Activated T-cell treated with anti-CD3 and anti-CD28 coated beads for 1 hour (primary cell): ENCODE data around the gene CCKAR.
"Not testable (repeated sequence)": the region's sequence is repeated elsewhere in the genome, so short reads cannot be mapped to it uniquely, and the experiment has no call there.

Source experiments
- DNase-seq: peaks from one replicate; pipeline ENCODE4 v3.0.0-alpha.2; 2020; ENCODE audit warnings: low read depth

Gene CCKAR

GRCh38 chr4:26490111-26490959, at the start of gene CCKAR:
Gene CCKAR, minus strand, starts transcription at chr4:26490484. Its CDS starts 217 bp downstream, at chr4:26490267.
- DNase-seq = no peak

- no peak for DNase-seq
These were observed 43.4 kb upstream of the CCKAR start for GRCh38 chr4:26533685-26534084.

DNA sequence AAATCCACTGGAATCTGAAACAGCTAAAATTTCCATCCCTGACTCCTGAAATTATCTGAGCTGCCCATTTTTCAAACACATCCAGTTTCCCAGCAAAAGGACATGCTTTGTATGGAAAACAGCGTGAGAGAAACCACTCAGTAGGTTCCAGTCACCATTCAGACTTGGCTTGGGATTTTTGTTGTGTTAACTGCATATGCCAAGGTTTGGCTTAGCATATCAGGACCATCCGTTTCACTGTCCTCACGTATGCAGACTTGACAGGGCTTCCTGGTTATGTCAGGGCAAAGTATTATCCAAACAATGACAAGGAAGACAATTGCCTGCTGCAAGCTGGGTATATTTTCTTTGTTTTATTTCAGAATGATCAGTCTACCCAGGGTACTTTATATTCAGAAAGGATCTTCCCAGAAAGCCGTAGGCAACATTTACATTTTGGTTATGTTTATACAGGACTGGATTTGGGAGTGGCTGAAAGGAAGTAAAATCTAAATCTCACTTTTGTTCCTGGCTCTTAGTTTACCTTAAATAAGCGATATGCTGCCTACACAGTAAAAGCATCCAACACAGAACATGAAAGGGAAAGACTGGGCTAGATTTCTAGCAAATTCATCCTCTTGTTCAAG, 41.3 kb upstream of the CCKAR start:
- DNase-seq = no peak

- DNase-seq = no peak
These were observed 39.8 kb upstream of the CCKAR start for GRCh38 chr4:26530099-26530498.

DNA sequence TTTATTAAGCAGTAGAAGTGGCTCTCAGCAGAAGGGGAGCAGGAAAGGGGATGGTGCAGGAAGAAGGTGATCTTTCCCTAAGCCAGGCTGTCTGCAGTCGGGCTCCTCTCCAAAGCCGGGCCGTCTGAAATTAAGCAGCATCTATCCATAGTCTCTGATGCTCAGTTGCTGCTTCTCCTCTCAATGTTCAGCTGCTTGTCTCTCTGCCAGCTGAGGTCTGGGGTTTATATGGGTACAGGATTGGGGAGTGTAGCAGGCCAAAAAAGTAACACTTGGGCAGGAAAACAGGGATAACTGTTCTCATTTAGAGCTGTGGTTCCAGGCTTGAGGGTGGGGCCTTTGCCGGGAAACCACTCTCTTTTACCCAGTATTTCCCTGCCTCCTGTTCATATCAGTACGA, 39.2 kb upstream of the CCKAR start:
- no peak for DNase-seq

DNA sequence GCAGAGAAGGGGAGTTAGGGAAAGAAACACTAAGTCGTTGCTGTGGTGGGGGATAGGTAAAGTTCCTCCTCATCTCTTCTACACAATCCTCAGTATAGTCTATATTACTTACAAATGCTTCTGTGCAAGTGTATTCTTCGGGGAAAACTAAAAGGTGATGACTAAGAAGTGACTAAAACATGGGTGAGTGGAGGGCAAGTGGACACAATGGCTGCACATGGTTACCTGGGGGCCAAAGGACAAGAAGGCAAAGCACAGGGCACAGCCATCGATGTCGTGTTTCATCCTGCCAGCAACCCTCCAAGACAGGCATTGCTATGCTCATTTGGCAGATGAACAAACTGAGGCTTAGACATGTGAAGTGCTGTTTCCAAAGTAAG, 35.5 kb upstream of the CCKAR start:
- no peak for DNase-seq

DNA sequence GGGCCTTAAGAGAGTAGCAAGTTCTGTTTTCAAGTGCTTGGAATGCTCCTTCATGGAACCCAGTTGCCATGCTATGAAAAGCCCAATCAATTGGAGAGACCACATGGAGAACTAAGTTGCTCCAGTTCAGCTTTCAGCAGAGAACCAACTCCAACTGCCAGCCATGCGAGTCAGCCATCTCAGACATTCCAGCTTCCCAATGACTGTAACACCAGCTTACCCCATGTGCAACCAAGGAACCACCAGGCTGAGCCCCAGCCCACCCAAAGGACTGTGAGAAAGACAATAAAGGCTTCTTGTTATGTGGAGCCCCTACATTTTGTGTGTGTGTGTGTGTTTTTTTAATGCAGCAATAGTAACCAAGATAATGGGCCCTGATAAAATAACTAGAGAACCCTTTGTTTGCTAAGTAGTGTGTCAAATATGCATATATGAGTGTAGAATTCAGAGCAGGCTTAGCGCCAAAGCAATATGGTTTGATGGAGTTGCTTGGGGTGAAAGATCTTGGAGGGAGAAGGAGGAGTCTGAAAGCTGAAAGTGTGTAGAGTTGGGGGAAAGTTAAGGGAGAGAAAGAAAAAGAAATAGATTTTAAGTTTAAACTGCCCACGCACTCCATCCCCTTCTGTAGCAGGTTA, 35.0 kb upstream of the CCKAR start:
- DNase-seq = no peak

GRCh38 chr4:26524011-26524410, 33.7 kb upstream of the CCKAR start:
- DNase-seq = no peak

DNA sequence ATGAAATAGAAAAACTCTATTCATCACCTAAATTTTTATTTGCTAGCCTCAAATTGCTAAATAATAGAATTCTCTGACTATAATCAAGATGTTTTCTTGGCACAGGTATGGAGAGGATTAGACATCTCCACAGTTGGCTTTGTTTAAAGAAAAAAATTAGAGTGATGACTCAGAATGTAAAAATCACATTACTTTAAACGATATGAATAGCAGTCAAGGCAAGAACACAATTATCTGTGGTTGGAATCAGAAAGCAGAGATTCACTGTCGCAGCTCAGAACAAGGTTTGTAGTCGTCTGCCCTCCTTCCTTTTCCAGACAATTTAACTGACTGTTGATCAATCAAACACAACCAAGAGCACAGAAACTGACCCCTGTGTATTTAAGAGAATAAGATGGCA, 32.2 kb upstream of the CCKAR start:
- DNase-seq = no peak

GRCh38 chr4:26520728-26521450, 30.6 kb upstream of the CCKAR start:
- no peak for DNase-seq

DNA sequence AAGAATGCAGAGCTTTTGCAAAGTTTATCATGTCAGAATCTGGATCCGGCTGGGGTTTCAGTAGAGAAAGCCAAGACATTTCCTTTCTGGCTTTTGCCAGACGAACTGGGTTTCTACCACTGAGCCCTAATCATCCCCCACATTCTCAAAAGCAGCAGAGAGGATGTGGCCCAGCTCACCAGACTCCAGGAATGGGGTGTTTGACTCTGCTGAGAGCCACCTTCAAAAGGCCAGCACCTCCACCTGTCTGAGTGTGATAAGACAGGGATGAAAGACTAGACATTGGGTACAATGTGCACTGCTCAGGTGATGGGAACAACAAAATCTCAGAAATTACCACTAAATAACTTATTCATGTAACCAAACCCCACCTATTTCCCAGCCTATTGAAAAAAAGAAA, 25.7 kb upstream of the CCKAR start:
- no peak for DNase-seq

- DNase-seq = no peak
These were observed 20.2 kb upstream of the CCKAR start for GRCh38 chr4:26510334-26510964.

DNA sequence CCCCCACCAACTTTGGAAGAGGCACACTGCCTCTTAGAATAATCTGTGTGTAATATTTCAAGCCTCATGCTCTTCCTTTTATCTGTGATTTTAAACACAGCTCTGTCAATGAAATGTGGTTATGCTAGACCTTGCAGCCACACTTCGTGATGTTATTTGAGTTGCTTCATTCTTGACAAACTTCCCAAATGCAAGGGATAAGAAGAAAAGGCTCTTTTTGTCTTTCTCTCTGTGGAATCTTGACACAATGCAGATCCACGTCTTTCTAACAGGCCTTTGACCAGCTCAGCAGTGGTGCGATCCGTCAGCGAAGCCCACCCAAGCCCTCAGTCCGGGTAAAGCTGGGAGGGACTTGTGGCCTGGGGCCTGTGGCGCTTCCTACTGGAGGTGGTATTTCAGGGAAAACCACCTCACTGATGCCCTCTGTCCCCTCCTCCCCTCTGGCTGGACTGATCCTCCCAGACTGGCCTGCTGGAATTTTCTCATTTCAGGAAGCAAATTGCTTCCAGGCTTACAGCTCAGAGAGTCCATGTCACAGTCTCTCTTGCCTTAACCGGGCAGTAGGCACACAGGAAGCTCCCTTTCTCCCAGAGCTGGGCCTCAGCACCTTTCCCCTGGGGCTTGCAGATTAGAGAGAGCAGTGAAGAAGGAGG, 19.5 kb upstream of the CCKAR start:
- DNase-seq = no peak

DNA sequence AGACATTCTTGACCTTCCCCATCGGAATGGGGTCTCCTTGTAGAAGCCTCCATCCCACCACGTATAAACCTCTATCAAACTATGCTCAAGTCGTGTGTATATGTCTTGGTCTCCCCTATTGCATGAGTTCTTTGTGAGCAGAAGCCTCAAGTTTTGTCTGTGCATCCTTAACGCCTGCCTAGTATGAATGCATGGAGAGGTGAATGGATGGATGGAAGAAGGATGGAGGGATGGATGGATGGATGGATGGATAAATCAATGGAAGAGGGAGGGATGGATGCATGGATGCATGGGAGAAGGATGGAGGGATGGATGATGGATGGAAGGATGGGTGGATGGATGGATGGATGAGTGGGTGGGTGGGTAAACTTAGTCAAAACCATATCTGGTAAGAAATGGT, 17.0 kb upstream of the CCKAR start:
- DNase-seq = no peak

DNA sequence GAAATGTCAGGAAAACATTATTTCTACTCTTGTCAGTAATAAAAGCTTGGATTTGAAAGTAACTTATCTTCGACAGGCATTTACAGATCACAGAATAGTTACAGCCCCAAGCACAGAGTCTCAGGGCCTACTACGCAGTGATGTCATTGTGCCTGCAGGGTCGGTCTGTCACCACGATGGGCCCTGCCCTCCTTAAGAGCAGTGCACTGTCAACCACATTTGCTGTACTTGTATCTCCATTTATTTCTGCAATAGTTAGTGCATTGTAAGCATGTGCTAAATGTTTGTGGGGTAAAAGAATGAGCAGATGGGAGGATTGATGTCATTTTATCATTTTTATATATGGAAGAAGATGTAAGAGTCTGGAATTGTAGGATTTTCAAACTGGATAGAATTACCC, 13.6 kb upstream of the CCKAR start:
- no peak for DNase-seq

DNA sequence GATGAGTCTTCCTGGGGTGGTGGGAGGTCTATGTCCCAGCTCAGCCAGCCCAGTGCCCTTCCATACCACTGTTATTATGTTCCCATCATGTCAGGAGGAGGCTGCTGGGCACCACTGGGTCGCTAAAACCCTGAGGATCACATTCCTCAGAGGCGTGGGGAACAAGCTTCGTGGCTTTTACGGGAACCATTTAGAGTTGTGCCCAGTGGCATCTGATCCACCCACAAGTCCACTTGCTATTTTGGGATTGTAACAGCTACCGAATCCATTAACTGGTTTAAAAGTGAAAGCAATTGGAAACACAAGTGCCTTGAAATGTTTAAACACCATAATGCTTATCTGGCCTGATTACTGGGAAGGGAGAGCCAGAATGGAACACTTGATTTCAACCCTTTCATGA, 13.1 kb upstream of the CCKAR start:
- DNase-seq = no peak

GRCh38 chr4:26500565-26500999, 10.3 kb upstream of the CCKAR start:
- not testable (repeated sequence) for DNase-seq

DNA sequence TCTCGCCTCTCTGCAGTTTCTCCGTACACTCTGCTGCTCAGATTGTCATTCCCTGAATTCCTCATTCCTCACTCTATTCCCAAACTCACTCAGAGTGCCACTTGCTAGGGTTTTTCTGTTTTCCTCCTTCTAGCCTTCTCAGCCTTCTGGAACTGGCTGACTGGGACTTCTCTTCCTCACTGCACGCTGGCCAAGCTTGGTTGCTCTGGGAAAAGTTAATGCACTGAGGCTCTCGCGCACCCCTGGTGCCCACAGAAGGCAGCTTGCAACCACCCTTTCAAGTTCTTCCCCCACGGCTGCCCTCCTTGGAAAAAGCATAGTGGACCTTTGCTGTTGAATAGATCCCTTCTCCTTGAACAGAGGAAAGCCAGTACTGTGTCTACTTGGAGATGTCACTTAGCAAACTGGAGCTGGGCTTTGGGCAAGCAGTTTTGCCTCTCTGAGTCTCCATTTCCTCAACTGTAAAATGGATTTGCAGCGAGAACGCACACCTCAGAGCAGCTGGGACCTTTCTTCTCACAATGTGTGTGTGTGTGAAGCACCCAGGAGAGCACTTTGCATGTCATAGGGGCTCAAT, 6.0 kb upstream of the CCKAR start:
- no peak for DNase-seq

DNA sequence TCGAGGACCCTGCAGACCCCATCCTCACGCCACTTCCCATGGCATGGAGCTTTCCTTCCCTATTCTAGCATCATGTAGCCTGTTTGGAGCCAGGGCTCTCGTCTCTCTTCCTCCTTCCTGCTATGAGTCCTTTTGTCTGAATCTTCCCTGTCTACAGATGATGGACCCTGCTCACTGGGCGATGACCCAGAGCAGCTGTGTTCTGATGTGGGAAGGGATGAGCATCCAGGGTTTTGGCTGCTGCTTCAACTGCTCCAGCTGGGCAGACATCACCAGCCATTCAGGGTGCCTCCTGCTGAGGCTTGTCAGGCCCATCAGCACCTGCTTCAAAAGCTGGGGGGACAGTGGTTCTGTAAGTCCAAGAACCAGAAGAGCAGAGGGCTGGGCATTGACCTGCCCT, 3.2 kb upstream of the CCKAR start:
- DNase-seq = no peak

- no peak for DNase-seq
These were observed 1.3 kb upstream of the CCKAR start for GRCh38 chr4:26491449-26492170.

GRCh38 chr4:26490960-26491284, 638 bp upstream of the CCKAR start:
- DNase-seq = no peak
